Measurements from ENCODE around the gene FAM168B.

GRCh38 chr2:131046028-131046917 lies 47.0 kb downstream of the FAM168B start:
- no peak for TF ChIP-seq TAF1 (IDR thresholded peaks at IDR 0.05; ENCODE audit: low read depth, low read length)
- TF ChIP-seq POLR2A (IDR thresholded peaks at IDR 0.05; ENCODE audit: low read depth, low read length), result no peak
- no peak for TF ChIP-seq POU2F2 (IDR thresholded peaks at IDR 0.05; ENCODE audit: low read depth, low read length)
- no peak for TF ChIP-seq POLR2AphosphoS5 (IDR thresholded peaks at IDR 0.05; ENCODE audit: low read depth, low read length)
- TF ChIP-seq PAX5 (IDR thresholded peaks at IDR 0.05; ENCODE audit: insufficient read depth, low read length, severe bottlenecking), result no peak
